GM18499 (cell line): ENCODE measurements around the gene CETN1.

Experiments
- ATAC-seq: cut with Tn5 transposase; IDR thresholded peaks from one replicate; pipeline ENCODE4 v1.9.1; 2021; ENCODE audit warnings: moderate number of reproducible peaks; ENCODE audit not compliant: insufficient read depth, unreplicated experiment

CETN1 gene

DNA sequence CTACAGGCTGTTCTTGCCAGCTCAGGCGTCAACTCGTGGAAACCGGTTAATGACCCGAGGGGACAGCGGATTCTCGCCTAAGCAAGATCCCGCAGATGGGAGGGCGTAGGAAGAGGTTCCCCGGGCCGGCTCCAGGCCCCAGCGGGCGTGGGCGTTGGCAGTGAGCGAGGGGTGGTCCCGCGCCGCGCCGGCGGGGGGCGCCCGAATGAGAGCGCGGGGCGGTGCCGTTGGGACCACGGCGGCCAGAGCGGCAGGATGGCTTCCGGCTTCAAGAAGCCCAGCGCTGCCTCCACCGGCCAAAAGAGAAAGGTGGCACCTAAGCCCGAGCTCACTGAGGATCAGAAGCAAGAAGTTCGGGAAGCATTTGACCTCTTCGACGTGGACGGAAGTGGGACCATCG, at the start of gene CETN1:
Gene CETN1, plus strand, starts transcription at position 227 of the 400 bp plus-strand sequence. Its CDS starts 29 bp downstream, at position 256.
- no peak for ATAC-seq

- ATAC-seq, result no peak
Measured at GRCh38 chr18:532018-532417, 48.2 kb upstream of the CETN1 start.

- ATAC-seq, result no peak
Measured at GRCh38 chr18:532632-533031, 47.5 kb upstream of the CETN1 start.

DNA sequence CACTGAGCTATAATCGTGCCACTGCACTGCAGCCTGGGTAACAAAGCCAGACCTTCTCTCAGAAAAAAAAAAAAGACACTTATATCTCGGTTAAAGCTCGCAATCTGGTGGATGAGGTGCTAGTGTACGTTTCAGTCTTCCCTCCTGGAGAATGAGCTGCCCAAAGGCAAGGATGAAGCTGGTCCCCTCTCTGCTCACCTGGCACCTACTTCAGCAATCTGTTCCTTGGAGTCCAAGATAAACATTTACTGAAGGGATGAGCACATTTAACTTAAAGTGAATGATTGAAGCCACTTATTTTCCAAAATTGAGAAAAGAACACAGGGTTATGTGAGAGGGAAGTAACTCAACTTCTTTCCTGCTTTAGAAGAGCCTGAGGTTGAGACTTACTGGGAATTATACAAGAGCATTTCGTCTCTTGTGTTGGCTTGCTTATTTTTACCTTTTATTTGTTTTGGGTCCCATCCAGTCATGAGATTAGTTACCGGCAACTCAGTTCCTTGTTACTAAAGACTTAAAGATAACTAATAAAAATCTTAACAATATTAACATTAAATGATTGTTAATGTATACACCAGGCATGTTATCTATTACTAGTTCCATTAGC, 46.1 kb upstream of the CETN1 start:
- ATAC-seq, result no peak

GRCh38 chr18:543447-544078, 36.6 kb upstream of the CETN1 start:
- no peak for ATAC-seq

- ATAC-seq, result no peak
Measured at GRCh38 chr18:549967-550366, 30.2 kb upstream of the CETN1 start.

GRCh38 chr18:551404-552061, 28.6 kb upstream of the CETN1 start:
- no peak for ATAC-seq

DNA sequence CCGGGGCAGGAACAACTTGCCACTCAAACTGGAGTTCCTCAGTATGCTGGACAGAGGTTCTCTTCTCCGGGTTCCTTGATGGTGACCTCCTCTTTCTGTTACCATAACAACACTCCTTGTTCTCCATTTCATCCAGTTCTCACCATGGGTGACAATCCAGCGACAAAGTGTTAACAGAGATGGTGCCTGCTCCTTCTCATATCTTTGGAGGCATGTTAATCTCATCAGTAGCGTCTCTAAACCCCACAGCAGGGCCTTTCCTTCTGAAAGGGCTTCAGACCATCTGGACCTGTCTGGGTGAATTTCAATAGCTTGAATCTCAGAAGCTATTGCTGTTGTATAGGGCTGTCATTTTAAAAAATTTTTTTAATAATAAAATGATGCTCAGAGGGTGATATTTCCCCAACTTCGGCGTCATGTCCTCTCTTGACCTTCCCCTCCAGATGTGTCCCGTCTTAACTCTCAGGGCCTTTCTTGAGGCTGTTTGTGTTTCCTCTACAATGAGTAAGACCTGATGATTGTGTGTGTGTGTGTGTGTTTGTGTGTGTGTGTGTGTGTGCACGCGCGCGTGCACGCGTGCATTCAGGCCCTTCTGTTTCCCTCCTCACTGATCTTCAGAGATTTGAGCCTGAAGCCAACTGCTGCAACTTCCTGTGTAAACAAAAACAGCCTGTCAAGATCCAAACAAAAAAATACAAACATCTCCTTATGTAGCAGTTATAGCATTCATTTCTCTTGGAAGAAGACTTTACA, 24.3 kb upstream of the CETN1 start:
- no peak for ATAC-seq

GRCh38 chr18:564708-565561, 15.2 kb upstream of the CETN1 start:
- ATAC-seq, result no peak

- ATAC-seq, result no peak
Measured at GRCh38 chr18:565562-566061, 14.6 kb upstream of the CETN1 start.

DNA sequence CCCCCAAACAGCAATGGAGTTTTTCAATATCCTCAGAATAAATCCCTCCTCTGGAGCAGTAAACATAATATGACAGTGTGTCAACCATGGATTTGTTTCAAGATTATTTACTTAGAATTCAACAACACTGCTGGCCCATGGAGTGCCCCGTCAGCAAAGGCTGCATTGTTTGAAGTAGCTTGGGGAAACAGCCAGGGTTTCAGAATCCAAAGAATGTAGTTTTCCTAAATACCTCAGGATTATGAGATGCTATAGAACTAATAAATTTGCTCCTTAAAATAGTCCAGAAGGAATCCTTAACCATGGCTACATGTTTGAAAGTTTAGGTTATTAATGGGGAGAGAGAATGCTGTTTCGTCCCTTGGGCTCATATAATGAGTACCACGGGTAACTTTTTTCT, 13.1 kb upstream of the CETN1 start:
- no peak for ATAC-seq

GRCh38 chr18:568731-569130, 11.4 kb upstream of the CETN1 start:
- ATAC-seq, result no peak

DNA sequence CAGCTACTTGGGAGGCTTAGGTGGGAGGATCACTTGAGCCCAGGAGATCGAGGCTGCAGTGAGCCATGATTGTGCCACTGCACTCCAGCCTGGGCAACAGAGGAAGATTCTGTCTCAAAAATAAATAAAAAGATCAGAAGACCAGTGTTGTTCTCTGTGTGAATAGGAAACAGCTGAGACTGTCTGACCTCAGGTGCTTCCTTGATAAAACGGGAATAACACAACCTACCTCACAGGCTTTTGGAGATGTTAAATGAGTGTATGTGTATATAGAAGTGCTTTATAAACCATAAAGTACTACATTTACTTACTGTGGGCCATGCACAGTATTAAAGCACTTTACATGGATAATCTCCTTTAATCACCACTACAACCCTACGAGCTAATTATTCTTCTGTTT, 9.9 kb upstream of the CETN1 start:
- no peak for ATAC-seq

- ATAC-seq, result no peak
Measured at GRCh38 chr18:570697-571096, 9.5 kb upstream of the CETN1 start.

DNA sequence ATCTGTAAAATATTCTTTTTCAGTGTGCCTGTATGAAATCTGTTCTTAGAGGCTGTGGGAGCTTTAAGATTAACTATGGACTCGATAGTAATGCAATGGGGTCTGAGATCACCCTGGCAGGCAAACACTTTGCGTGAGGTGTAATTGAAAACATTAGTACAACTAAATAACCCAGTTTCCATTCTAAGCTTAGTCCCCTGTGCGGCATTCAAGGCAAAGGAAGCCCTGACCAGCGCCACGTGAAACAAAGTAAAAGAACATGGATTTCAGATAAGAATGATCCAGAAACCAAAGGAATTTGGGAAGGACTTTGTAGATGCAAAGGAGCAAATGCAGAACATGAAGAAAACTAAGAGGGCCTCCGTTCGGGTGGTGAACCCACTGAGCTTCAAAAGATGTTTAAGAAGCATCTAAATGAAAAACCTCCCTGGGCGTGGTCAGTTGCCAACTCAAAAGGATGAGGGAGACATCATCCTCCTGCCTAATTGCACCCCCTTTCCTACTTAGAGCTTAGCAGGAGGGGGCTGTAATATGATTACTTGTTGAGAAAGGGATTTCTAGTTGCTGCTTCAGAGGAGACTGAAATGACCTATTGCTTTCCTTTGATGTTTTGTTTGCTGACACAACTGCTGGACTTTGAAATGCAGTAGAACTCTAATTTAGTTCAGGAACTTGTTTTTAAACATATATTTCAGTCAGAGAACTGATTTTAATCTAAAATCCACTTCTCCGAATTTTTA, 7.9 kb upstream of the CETN1 start:
- ATAC-seq, result no peak

DNA sequence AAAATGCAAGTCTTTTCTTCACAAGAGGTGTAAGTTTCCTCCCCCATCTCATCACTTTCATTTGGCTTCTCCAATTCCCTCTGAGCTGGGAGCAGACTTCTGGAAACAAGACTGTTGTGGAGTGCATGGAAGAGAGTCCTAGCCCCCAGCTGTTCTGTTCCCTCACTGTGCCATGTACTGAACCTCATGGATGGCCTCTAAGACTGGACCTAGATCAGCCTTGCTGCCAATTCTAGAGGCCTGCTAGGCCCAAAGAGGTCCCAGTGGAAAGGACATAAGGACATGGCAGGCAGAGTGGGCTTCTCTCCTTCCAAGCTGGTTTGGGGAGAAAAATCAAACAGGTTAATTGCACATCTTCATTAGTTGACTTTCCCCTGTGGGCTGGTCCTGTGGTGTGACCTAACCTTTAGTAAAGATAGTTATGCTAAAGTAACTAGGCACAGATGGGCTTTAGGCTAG, 7.3 kb upstream of the CETN1 start:
- ATAC-seq, result no peak

DNA sequence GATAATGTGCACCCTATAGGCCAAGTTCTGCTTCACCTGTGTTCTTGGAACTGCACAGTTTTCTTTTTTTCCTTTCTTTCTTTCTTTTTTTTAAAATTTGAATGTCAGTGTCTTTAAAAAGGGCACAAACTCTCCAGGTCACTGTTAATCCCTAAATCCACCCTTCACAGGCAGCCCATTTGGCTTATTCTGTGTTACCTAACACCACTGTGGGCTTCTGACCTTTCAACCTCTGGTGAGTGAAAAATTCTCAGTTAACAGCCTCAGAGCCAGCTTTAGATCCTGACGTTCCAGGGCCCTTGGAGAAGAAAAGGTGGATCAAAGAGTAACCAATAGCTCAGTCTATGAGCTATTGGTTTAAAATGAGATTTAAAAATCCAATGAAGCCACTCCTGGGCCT, 6.8 kb upstream of the CETN1 start:
- ATAC-seq, result no peak

- ATAC-seq, result no peak
Measured at GRCh38 chr18:574149-574860, 5.9 kb upstream of the CETN1 start.
